GM23338 (cell line): Measurements from ENCODE around the gene TMTC4. TPM values are rescaled to one million over a fixed set of nuclear protein-coding genes. Genes with fewer than 3 reads are reported as not detected.

ENCODE experiments used
- ATAC-seq: fragments of 200-7000 bp; cut with Tn5 transposase; 3 replicates; pipeline ENCODE4 v1.9.1; 2020
- DNase-seq: peaks from one replicate; pipeline ENCODE4 v3.0.0-alpha.2; 2015; ENCODE audit warnings: low spot score
- H2AFZ ChIP-seq: fragments of 200-600 bp; sonication (generic); 2 replicates; pipeline ENCODE4 v1.8.0; 2016; ENCODE audit warnings: antibody characterized with exemption, mild to moderate bottlenecking, moderate library complexity
- H3F3A ChIP-seq: fragments of 200-600 bp; sonication (generic); replicated peaks from 2 replicates; pipeline ENCODE4 v1.8.0; 2017; ENCODE audit warnings: antibody characterized with exemption, mixed run types, low read depth
- H3K27ac ChIP-seq: fragments of 200-600 bp; sonication (generic); 2 replicates; pipeline ENCODE4 v1.6.1; 2016; ENCODE audit warnings: low read depth
- H3K27me3 ChIP-seq: fragments of 200-600 bp; sonication (generic); 2 replicates; pipeline ENCODE4 v1.8.0; 2016; ENCODE audit warnings: mild to moderate bottlenecking, mixed run types, moderate library complexity; ENCODE audit not compliant: insufficient read depth
- H3K36me3 ChIP-seq: fragments of 200-600 bp; sonication (generic); 2 replicates; pipeline ENCODE4 v1.8.0; 2016; ENCODE audit warnings: mild to moderate bottlenecking; ENCODE audit not compliant: insufficient read depth
- H3K4me1 ChIP-seq: fragments of 200-600 bp; sonication (generic); 2 replicates; pipeline ENCODE4 v1.8.0; 2016; ENCODE audit warnings: mild to moderate bottlenecking, moderate library complexity; ENCODE audit not compliant: insufficient read depth
- H3K4me2 ChIP-seq: fragments of 200-600 bp; sonication (generic); 2 replicates; pipeline ENCODE4 v1.7.1; 2017; ENCODE audit warnings: mixed run types
- H3K4me3 ChIP-seq: fragments of 200-600 bp; sonication (generic); 2 replicates; pipeline ENCODE4 v1.6.1; 2016; ENCODE audit warnings: mixed run types
- H3K79me2 ChIP-seq: fragments of 200-600 bp; sonication (generic); replicated peaks from 2 replicates; pipeline ENCODE4 v1.8.0; 2017; ENCODE audit warnings: mild to moderate bottlenecking; ENCODE audit not compliant: insufficient read depth
- H3K9me2 ChIP-seq: fragments of 200-600 bp; sonication (generic); 2 replicates; pipeline ENCODE4 v1.8.0; 2017; ENCODE audit not compliant: insufficient read depth
- H4K20me1 ChIP-seq: fragments of 200-600 bp; sonication (generic); replicated peaks from 2 replicates; pipeline ENCODE4 v1.8.0; 2017; ENCODE audit warnings: mild to moderate bottlenecking; ENCODE audit not compliant: insufficient read depth
- H3K27ac Mint-ChIP-seq: 2 replicates; pipeline ENCODE4 v1.8.0; 2020; ENCODE audit warnings: inconsistent platforms, mild to moderate bottlenecking, moderate library complexity, mixed read lengths
- H3K27me3 Mint-ChIP-seq: 3 replicates; pipeline ENCODE4 v1.8.0; 2022; ENCODE audit warnings: low read depth, mild to moderate bottlenecking, moderate library complexity, mixed read lengths, inconsistent platforms; ENCODE audit not compliant: insufficient read depth, poor library complexity
- H3K36me3 Mint-ChIP-seq: 3 replicates; pipeline ENCODE4 v1.8.0; 2021; ENCODE audit warnings: low read depth, mild to moderate bottlenecking, inconsistent platforms, moderate library complexity, mixed read lengths
- H3K4me1 Mint-ChIP-seq: 3 replicates; pipeline ENCODE4 v1.8.0; 2020; ENCODE audit warnings: mild to moderate bottlenecking, inconsistent platforms, mixed read lengths
- H3K4me3 Mint-ChIP-seq: 3 replicates; pipeline ENCODE4 v1.8.0; 2021; ENCODE audit warnings: moderate library complexity, mild to moderate bottlenecking, inconsistent platforms, mixed read lengths
- H3K9me3 Mint-ChIP-seq: 3 replicates; pipeline ENCODE4 v1.8.0; 2020; ENCODE audit warnings: moderate library complexity, mild to moderate bottlenecking, inconsistent platforms, mixed read lengths
- CTCF ChIP-seq, 2 experiments: fragments of 200-600 bp in 1 of 2; sonication (generic) in 1 of 2; conservative IDR thresholded peaks; 2 replicates each; pipeline versions ENCODE4 v1.5.1 to v1.6.1; 2016 to 2017; ENCODE audit warnings: antibody characterized with exemption in 2 of 2, low read depth in 2 of 2, mild to moderate bottlenecking in 2 of 2, moderate library complexity in 1 of 2
- EZH2phosphoT487 ChIP-seq: fragments of 200-600 bp; sonication (generic); IDR thresholded peaks from one replicate; pipeline ENCODE4 v1.8.1; 2018; ENCODE audit warnings: antibody characterized with exemption; ENCODE audit not compliant: unreplicated experiment
- JUNB ChIP-seq: IDR thresholded peaks from one replicate; pipeline ENCODE4 v1.6.1; 2016; ENCODE audit warnings: antibody characterized with exemption; ENCODE audit not compliant: unreplicated experiment
- POLR2AphosphoS5 ChIP-seq: IDR thresholded peaks from 2 replicates; pipeline ENCODE4 v1.6.1; 2016; ENCODE audit warnings: antibody characterized with exemption, low read depth
- STAT1 ChIP-seq: IDR thresholded peaks from one replicate; pipeline ENCODE4 v1.6.1; 2016; ENCODE audit warnings: antibody characterized with exemption; ENCODE audit not compliant: unreplicated experiment
- ZNF331 ChIP-seq: fragments of 250-450 bp; sonication (Bioruptor Pico); IDR thresholded peaks from 2 replicates; pipeline ENCODE4 v1.5.0; 2020; ENCODE audit warnings: low read depth, mild to moderate bottlenecking, moderate library complexity
- ZNF462 ChIP-seq: fragments of 250-450 bp; sonication (Bioruptor Pico); IDR thresholded peaks from 2 replicates; pipeline ENCODE4 v1.5.0; 2020; ENCODE audit warnings: mild to moderate bottlenecking, moderate library complexity
- polyA plus RNA-seq: library from polyadenylated mRNA; unstranded; fragments of >200 nt; fragmentation: Nextera tagmentation; extraction: Ambion mirVana; gene quantifications from 2 replicates; pipeline ENCODE4 v1.2.1, GENCODE V29; 2016
- total RNA-seq: library from RNA; depleted of rRNA; stranded (reverse); fragments of >200 nt; shearing (Covaris generic); gene quantifications from 2 replicates; pipeline ENCODE4 v1.2.3, GENCODE V29; 2014

The TMTC4 gene
- total and polyA plus RNA-seq, 2 experiments from 2014 or later = 21.9 to 50.0 TPM

DNA sequence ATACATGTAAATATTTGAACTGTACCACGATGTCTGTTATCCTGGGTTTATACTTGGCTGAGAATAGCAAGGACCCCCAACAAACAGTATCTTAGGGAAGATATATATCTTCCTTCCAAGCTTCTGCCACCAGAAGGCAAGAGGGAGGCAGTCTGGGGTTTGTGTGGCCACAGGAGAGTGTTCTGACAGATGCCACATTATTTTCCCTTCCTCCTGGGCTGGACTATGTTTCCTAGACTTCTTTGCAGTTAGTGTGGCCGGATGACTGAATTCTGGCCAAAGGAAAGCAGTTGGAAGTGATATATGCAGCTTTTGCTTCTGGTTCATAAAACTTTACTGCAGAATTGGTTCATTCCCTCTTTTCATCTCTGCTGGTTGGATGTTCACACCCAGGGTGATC lies 39.9 kb upstream of the TMTC4 start:
- H3K4me1 ChIP-seq = no peaks in the 10 kb centered on the region
- no peaks in the 10 kb centered on the region for H3K36me3 Mint-ChIP-seq
- H3K4me3 Mint-ChIP-seq = no peak overlapping the region
- H3K4me3 ChIP-seq = no peak overlapping the region
- H3K4me2 ChIP-seq = no peak overlapping the region
- no peaks in the 10 kb centered on the region for H3K36me3 ChIP-seq
- ATAC-seq (no peak), DNase-seq (no peak)
- no peaks in the 10 kb centered on the region for H3F3A ChIP-seq
- H3K9me2 ChIP-seq = peaks cover 5% of the 10 kb centered on the region; the same call in 1 of the 2 replicates
- no peaks in the 10 kb centered on the region for H3K4me1 Mint-ChIP-seq
- no peak overlapping the region for H3K27ac Mint-ChIP-seq
- no peaks in the 10 kb centered on the region for H3K9me3 Mint-ChIP-seq
- TF ChIP-seq JUNB (no peak), EZH2phosphoT487 (no peak)
- no peak overlapping the region for H3K27ac ChIP-seq
- no peaks in the 10 kb centered on the region for H3K27me3 Mint-ChIP-seq
- no peaks in the 10 kb centered on the region for H4K20me1 ChIP-seq
- no peaks in the 10 kb centered on the region for H3K79me2 ChIP-seq
- no peak overlapping the region for H2AFZ ChIP-seq
- H3K27me3 ChIP-seq = no peaks in the 10 kb centered on the region

GRCh38 chr13:100710176-100710575 lies 35.6 kb upstream of the TMTC4 start:
- Mint-ChIP-seq H3K27ac (no peak overlapping the region), H3K36me3 (no peaks in the 10 kb centered on the region), H3K9me3 (no peaks in the 10 kb centered on the region), H3K27me3 (no peaks in the 10 kb centered on the region), H3K4me1 (no peaks in the 10 kb centered on the region), H3K4me3 (no peak overlapping the region)
- no peaks in the 10 kb centered on the region for H3K79me2 ChIP-seq
- H3K27me3 ChIP-seq = no peaks in the 10 kb centered on the region
- H3K4me2 ChIP-seq = no peak overlapping the region
- H3F3A ChIP-seq = no peaks in the 10 kb centered on the region
- no peaks in the 10 kb centered on the region for H3K4me1 ChIP-seq
- H4K20me1 ChIP-seq = no peaks in the 10 kb centered on the region
- H2AFZ ChIP-seq = no peak overlapping the region
- H3K9me2 ChIP-seq = no peaks in the 10 kb centered on the region; the same call in 1 of the 2 replicates
- no peak overlapping the region for H3K4me3 ChIP-seq
- TF ChIP-seq JUNB = no peak
- TF ChIP-seq ZNF331 (CRISPR knock-in tag) = no peak
- no peak for TF ChIP-seq POLR2AphosphoS5
- TF ChIP-seq STAT1 = no peak
- no peak for TF ChIP-seq CTCF (conservative IDR thresholded peaks at IDR 0.05; ENCODE audit: low read depth in 2 of 2)
- ATAC-seq (no peak), DNase-seq (no peak)
- H3K36me3 ChIP-seq = no peaks in the 10 kb centered on the region
- H3K27ac ChIP-seq = no peak overlapping the region

- Histone ChIP-seq H3K27me3 (no peaks in the 10 kb centered on the region), H3K9me2 (no peaks in the 10 kb centered on the region; the same call in 1 of the 2 replicates), H4K20me1 (no peaks in the 10 kb centered on the region), H3K36me3 (no peaks in the 10 kb centered on the region), H3K79me2 (no peaks in the 10 kb centered on the region), H3K27ac (no peak overlapping the region), H3K4me1 (no peaks in the 10 kb centered on the region), H3F3A (no peaks in the 10 kb centered on the region), H3K4me2 (no peak overlapping the region), H3K4me3 (no peak overlapping the region), H2AFZ (peak overlapping the region; percentile 60; the same call in 1 of the 2 replicates)
- H3K4me1 Mint-ChIP-seq = no peaks in the 10 kb centered on the region
- H3K4me3 Mint-ChIP-seq = no peak overlapping the region
- H3K27ac Mint-ChIP-seq = no peak overlapping the region
- DNase-seq = no peak
- H3K27me3 Mint-ChIP-seq = no peaks in the 10 kb centered on the region
- no peak for ATAC-seq
- H3K9me3 Mint-ChIP-seq = no peaks in the 10 kb centered on the region
- H3K36me3 Mint-ChIP-seq = no peaks in the 10 kb centered on the region
- no peak for TF ChIP-seq POLR2AphosphoS5
- TF ChIP-seq EZH2phosphoT487 = no peak
- no peak for TF ChIP-seq ZNF462 (CRISPR knock-in tag)
- no peak for TF ChIP-seq STAT1
Observed at GRCh38 chr13:100707818-100708740, 33.5 kb upstream of the TMTC4 start.
